ENCODE measurements around the gene HTRA3. TPM values are rescaled to one million over a fixed set of nuclear protein-coding genes. Genes with fewer than 3 reads are reported as not detected.

The HTRA3 gene
- total RNA-seq, 2 experiments from 2014 or later = not detected

DNA sequence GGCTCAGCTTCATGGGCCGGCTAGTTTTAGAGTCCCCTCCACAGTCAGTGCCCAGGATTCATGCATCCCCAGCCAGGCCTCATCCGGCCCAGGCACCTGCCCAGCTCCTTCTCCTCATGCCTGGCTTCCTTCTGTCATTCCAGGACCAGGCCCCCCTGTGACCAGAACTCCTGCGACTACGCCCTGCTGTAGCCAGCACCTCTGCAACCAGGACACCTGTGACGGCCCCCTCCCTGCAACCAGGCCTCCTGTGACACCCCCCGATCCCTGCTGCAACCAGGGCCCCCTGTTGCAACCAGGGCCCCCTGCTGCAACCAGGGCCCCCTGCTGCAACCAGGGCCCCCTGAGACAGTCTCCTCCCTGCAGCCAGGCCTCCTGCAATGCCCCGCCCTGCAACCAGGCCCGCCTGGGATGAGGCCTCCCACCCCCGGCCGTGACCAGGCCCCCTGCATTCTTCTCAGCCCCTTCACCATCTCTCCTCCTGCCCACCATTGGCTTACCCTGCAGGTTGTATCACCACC is 46.8 kb downstream of the HTRA3 start:
- CTCF ChIA-PET = no interaction called here

DNA sequence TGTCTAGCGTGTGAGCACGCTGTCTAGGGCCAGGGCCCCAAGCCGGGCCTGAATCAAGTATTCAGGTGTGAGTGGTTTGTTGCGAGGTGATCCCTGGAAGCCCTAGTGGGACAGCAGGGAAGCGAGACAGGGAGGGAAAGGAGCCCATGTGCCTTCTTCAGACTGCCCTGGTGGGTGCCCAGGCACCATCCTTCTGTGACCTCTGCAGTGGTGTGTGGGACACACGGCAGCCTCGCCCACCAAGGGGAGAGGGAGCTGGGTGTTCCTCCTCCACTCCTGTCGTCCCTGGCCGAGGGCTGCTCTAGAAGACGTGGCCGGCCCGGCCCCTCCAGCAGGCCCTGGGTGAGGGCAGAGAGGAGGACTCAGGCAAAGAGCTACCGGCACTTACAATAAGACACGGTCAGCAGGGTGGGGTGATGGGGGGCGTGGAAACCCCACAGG is 47.4 kb downstream of the HTRA3 start:
- intact Hi-C loops (cut with DNase I, micrococcal nuclease) = no loop called here
- Mint-ChIP-seq H3K36me3 (ENCODE audit: low read depth) (no peaks in the 10 kb centered on the region), H3K27me3 (peaks cover 5% of the 10 kb centered on the region), H3K4me1 (ENCODE audit: low read depth) (no peaks in the 10 kb centered on the region), H3K27ac (no peak overlapping the region), H3K4me3 (no peak overlapping the region), H3K9me3 (peaks cover 5% of the 10 kb centered on the region)
- CTCF ChIA-PET = no interaction called here
- no peak for ATAC-seq (ENCODE audit: poor library complexity)
- DNase-seq = peak in 1 of 14 experiments; percentile 15
- H3K4me1 ChIP-seq (ENCODE audit: insufficient read depth, low read length) = no peaks in the 10 kb centered on the region
- no peak overlapping the region for H3K4me3 ChIP-seq (ENCODE audit: low read length)
- POLR2A ChIA-PET = no interaction called here
- H3K27ac ChIP-seq (ENCODE audit: low read depth in 1 of 2, low read length in 2 of 2) = no peak overlapping the region
- no peaks in the 10 kb centered on the region for H3K36me3 ChIP-seq (ENCODE audit: insufficient read depth, low read length)
- H3K27me3 ChIP-seq (ENCODE audit: control insufficient read depth in 1 of 2, insufficient read depth in 2 of 2, low read length in 2 of 2) = peaks cover 0 to 6% of the 10 kb centered on the region in 2 experiments
- H3K9me3 ChIP-seq (ENCODE audit: control insufficient read depth in 1 of 2, insufficient read depth in 1 of 2, low read length in 2 of 2) = peaks cover 0 to 3% of the 10 kb centered on the region in 2 experiments
- no peak for TF ChIP-seq CTCF (IDR thresholded peaks at IDR 0.05)

More for the DNA sequence above, 46.8 kb downstream of the HTRA3 start:
- Mint-ChIP-seq H3K4me3 (no peak overlapping the region), H3K36me3 (ENCODE audit: low read depth) (no peaks in the 10 kb centered on the region), H3K9me3 (peaks cover 5% of the 10 kb centered on the region), H3K4me1 (ENCODE audit: low read depth) (no peaks in the 10 kb centered on the region), H3K27me3 (peaks cover 5% of the 10 kb centered on the region), H3K27ac (no peak overlapping the region)
- Histone ChIP-seq H3K4me3 (ENCODE audit: low read length) (no peak overlapping the region), H3K36me3 (ENCODE audit: insufficient read depth, low read length) (no peaks in the 10 kb centered on the region), H3K27me3 (ENCODE audit: control insufficient read depth in 1 of 2, insufficient read depth in 2 of 2, low read length in 2 of 2) (peaks cover 3 to 6% of the 10 kb centered on the region in 2 experiments), H3K9me3 (ENCODE audit: control insufficient read depth in 1 of 2, insufficient read depth in 1 of 2, low read length in 2 of 2) (peaks cover 0 to 3% of the 10 kb centered on the region in 2 experiments), H3K27ac (ENCODE audit: low read depth in 1 of 2, low read length in 2 of 2) (no peak overlapping the region), H3K4me1 (ENCODE audit: insufficient read depth, low read length) (no peaks in the 10 kb centered on the region)
- peak in 1 of 14 experiments; percentile 25 for DNase-seq
- no peak for ATAC-seq (ENCODE audit: poor library complexity)
- POLR2A ChIA-PET = no interaction called here
- intact Hi-C loops (cut with DNase I, micrococcal nuclease) = no loop called here
- no peak for TF ChIP-seq CTCF (IDR thresholded peaks at IDR 0.05)

- Mint-ChIP-seq H3K4me1 (ENCODE audit: low read depth) (no peaks in the 10 kb centered on the region), H3K4me3 (no peak overlapping the region), H3K27me3 (peaks cover 5% of the 10 kb centered on the region), H3K36me3 (ENCODE audit: low read depth) (no peaks in the 10 kb centered on the region), H3K27ac (no peak overlapping the region), H3K9me3 (peaks cover 5% of the 10 kb centered on the region)
- POLR2A ChIA-PET = no interaction called here
- Histone ChIP-seq H3K4me1 (ENCODE audit: insufficient read depth, low read length) (no peaks in the 10 kb centered on the region), H3K9me3 (ENCODE audit: control insufficient read depth in 1 of 2, insufficient read depth in 1 of 2, low read length in 2 of 2) (no peaks in the 10 kb centered on the region), H3K27me3 (ENCODE audit: control insufficient read depth in 1 of 2, insufficient read depth in 2 of 2, low read length in 2 of 2) (peaks cover 0 to 6% of the 10 kb centered on the region in 2 experiments), H3K36me3 (ENCODE audit: insufficient read depth, low read length) (no peaks in the 10 kb centered on the region), H3K4me3 (ENCODE audit: low read length) (no peak overlapping the region), H3K27ac (ENCODE audit: low read depth in 1 of 2, low read length in 2 of 2) (no peak overlapping the region)
- no peak for TF ChIP-seq CTCF (IDR thresholded peaks at IDR 0.05)
- DNase-seq = peak in 1 of 14 experiments; percentile 10
- ATAC-seq (ENCODE audit: poor library complexity) = no peak
- intact Hi-C loops (cut with DNase I, micrococcal nuclease) = no loop called here
- CTCF ChIA-PET = no interaction called here
These were observed 47.9 kb downstream of the HTRA3 start for GRCh38 chr4:8317474-8317873.
